NT2/D1 (cell line): ENCODE results near the gene HLX.

Source experiments
- SUZ12 ChIP-seq: IDR thresholded peaks from 2 replicates; pipeline ENCODE4 v1.6.1; 2011; ENCODE audit not compliant: insufficient read length, insufficient read depth; ENCODE audit errors: extremely low read depth
- YY1 ChIP-seq: IDR thresholded peaks from 2 replicates; pipeline ENCODE4 v1.6.1; 2011; ENCODE audit not compliant: insufficient read length, insufficient read depth
- ZNF274 ChIP-seq: IDR thresholded peaks from 2 replicates; pipeline ENCODE4 v1.6.1; 2011; ENCODE audit warnings: mild to moderate bottlenecking, low read depth, low read length

GRCh38 chr1:220884109-220884980 is 5.1 kb downstream of the HLX start:
- no peak for TF ChIP-seq ZNF274
- TF ChIP-seq YY1 = no peak
- TF ChIP-seq SUZ12 = peak; percentile 89
